Activated CD4-positive, alpha-beta T cell treated with anti-CD3 and anti-CD28 coated beads for 36 hours (primary cell): ENCODE data around the gene MAZ. TPM values are rescaled to one million over a fixed set of nuclear protein-coding genes. Genes with fewer than 3 reads are reported as not detected.

Experiments
- ATAC-seq: fragments of 200-7000 bp; cut with Tn5 transposase; one replicate; pipeline ENCODE4 v1.10.0; 2021; ENCODE audit warnings: mild to moderate bottlenecking, moderate library complexity
- CTCF ChIA-PET: fragments of 350-600 bp; sonication (Branson Sonifier 250); formaldehyde crosslinking; loops from one replicate; lab custom pipeline; 2021; ENCODE audit warnings: antibody characterized with exemption; lab: Charles Lee
- POLR2A ChIA-PET: fragments of 350-600 bp; sonication (Branson Sonifier 250); formaldehyde crosslinking; loops from one replicate; lab custom pipeline; 2021; ENCODE audit warnings: antibody characterized with exemption, inconsistent platforms; lab: Charles Lee
- DNase-seq: peaks from one replicate; pipeline ENCODE4 v3.0.0-alpha.2; 2020
- H3K27ac Mint-ChIP-seq: one replicate; pipeline ENCODE4 v1.8.0; 2021; ENCODE audit warnings: mixed read lengths
- H3K27me3 Mint-ChIP-seq: one replicate; pipeline ENCODE4 v1.8.0; 2021; ENCODE audit warnings: mixed read lengths
- H3K36me3 Mint-ChIP-seq: one replicate; pipeline ENCODE4 v1.8.0; 2021; ENCODE audit warnings: low read depth, mixed read lengths
- H3K4me1 Mint-ChIP-seq: one replicate; pipeline ENCODE4 v1.8.0; 2021; ENCODE audit warnings: mixed read lengths
- H3K4me3 Mint-ChIP-seq: one replicate; pipeline ENCODE4 v1.8.0; 2021; ENCODE audit warnings: mild to moderate bottlenecking, moderate library complexity, mixed read lengths
- H3K9me3 Mint-ChIP-seq: one replicate; pipeline ENCODE4 v1.8.0; 2021; ENCODE audit warnings: low read depth, mixed read lengths
- intact Hi-C, 2 experiments: fragments of 100-400 bp; cut with DNase I in 1 of 2; cut with micrococcal nuclease in 1 of 2; formaldehyde crosslinking; loops; one replicate each; pipeline versions ENCODE4 v1.14.2 to v1.15.1; 2022 to 2024; cut with DNase I, micrococcal nuclease
- total RNA-seq, 2 experiments: library from RNA; stranded (reverse); gene quantifications; one replicate each; pipeline ENCODE4 v1.2.3, GENCODE V29; 2021

The MAZ gene
- total RNA-seq, 2 experiments from 2014 or later = 306 to 387 TPM

GRCh38 chr16:29857133-29857760 is 50.9 kb downstream of the MAZ start:
- no peaks in the 10 kb centered on the region for H3K27me3 Mint-ChIP-seq
- no peak for DNase-seq
- ChIA-PET POLR2A (interaction anchor here (0.6 kb wide), 1 partner anchor 35 kb away, joined by 6 read pairs; no protein-coding TSS in a partner anchor), CTCF (interaction anchor here (3.5 kb wide), 1 partner anchor 9 kb away, joined by 15 read pairs; no protein-coding TSS in a partner anchor)
- no peak for ATAC-seq
- H3K4me1 Mint-ChIP-seq = peaks cover 18% of the 10 kb centered on the region
- no peak overlapping the region for H3K4me3 Mint-ChIP-seq
- H3K9me3 Mint-ChIP-seq = no peaks in the 10 kb centered on the region
- no peak overlapping the region for H3K27ac Mint-ChIP-seq
- H3K36me3 Mint-ChIP-seq = peaks cover 14% of the 10 kb centered on the region
- intact Hi-C loops = no loop called here

DNA sequence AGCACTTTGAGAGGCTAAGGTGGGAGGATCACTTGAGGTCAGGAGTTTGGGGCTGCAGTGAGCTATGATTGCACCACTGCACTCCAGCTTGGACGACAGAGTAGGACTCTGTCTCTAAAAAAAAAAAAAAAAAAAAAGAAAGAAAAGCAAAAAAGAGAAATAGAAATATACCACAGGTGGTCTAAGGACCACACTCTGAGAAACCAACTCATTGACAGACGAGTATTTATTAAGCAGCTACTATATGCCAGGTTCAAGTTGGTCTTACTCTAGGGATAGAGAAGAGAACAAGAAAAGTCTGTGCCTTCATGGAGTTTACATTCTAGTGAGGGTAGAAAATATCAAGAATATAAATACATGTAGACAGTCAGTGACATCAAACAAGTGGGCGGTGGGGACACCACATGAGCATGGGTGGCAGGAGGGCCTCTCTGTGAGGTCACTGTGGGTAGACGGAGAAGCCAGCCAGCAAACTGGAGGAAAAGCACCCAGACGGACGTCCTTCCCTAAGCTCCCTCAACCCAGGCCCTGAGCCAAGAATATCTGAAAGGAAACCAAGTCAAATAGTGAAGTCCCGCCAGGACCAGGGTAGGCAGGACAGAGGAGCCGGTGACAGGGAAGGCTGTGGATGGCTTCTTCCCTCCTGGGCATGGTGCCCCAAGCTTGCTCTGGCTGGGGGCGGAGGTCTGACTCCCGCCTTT is 52.0 kb downstream of the MAZ start:
- H3K4me3 Mint-ChIP-seq = no peak overlapping the region
- no peaks in the 10 kb centered on the region for H3K9me3 Mint-ChIP-seq
- peaks cover 16% of the 10 kb centered on the region for H3K36me3 Mint-ChIP-seq
- ChIA-PET POLR2A (no interaction called here), CTCF (interaction anchor here (0.7 to 3.5 kb wide), 3 partner anchors 10 to 16 kb away, joined by 3 to 15 read pairs (median 4); no protein-coding TSS in a partner anchor)
- intact Hi-C loops = no loop called here
- no peak for DNase-seq
- H3K27ac Mint-ChIP-seq = no peak overlapping the region
- H3K27me3 Mint-ChIP-seq = no peaks in the 10 kb centered on the region
- no peak for ATAC-seq
- H3K4me1 Mint-ChIP-seq = peaks cover 18% of the 10 kb centered on the region

DNA sequence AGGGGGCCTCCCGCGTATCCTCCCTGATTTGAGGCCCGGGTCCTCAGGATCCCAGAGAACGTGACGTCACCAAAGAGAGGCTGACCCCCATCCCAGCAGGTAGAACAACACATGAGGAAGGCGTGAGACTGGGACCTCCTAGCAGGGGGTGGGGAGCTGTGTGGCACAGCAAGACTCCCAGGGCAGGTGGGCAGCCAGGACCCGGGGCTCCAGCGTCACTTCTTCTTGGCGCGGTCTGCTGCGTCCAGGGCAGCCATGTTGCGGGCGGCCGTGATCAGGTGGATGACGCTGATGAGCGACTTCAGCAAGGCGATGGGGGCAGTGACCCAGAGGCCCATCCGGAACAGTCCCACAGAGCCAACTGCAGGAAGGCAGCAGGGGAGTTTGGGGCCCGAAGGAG is 52.6 kb downstream of the MAZ start:
- POLR2A ChIA-PET = no interaction called here
- H3K4me3 Mint-ChIP-seq = no peak overlapping the region
- H3K27ac Mint-ChIP-seq = no peak overlapping the region

DNA sequence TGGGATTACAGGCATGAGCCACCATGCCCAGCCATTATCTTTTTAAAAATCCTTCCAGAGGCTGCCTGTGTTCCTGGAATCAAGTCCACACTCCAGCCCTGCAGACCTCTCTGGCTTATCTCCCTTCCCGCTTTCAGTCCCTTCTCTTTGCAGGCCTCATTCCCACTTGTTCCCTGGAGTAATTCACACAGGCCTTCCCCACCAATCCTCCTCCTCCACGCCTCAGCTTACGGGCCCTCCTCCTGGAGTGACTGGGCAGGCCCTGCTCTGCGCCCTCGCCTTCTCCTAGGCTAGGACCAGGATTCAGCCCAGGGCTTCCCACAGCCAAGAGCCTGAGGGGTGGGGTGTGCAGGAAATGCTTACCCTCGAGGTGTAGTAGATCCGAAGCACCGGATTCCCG is 53.9 kb downstream of the MAZ start:
- H3K4me3 Mint-ChIP-seq = no peak overlapping the region
- CTCF ChIA-PET = interaction anchor here (0.8 kb wide), 1 partner anchor 182 kb away, joined by 4 read pairs; no protein-coding TSS in a partner anchor

More for the DNA sequence above, 52.6 kb downstream of the MAZ start:
- Mint-ChIP-seq H3K4me1 (peaks cover 18% of the 10 kb centered on the region), H3K27me3 (no peaks in the 10 kb centered on the region), H3K9me3 (no peaks in the 10 kb centered on the region), H3K36me3 (peaks cover 16% of the 10 kb centered on the region)
- CTCF ChIA-PET = interaction anchor here (0.7 to 3.5 kb wide), 2 partner anchors 11 to 205 kb away, joined by 3 to 15 read pairs; no protein-coding TSS in a partner anchor
- DNase-seq (no peak), ATAC-seq (no peak)
- intact Hi-C loops = no loop called here

More for the DNA sequence above, 53.9 kb downstream of the MAZ start:
- DNase-seq (no peak), ATAC-seq (no peak)
- Mint-ChIP-seq H3K36me3 (peaks cover 16% of the 10 kb centered on the region), H3K4me1 (peaks cover 18% of the 10 kb centered on the region), H3K9me3 (no peaks in the 10 kb centered on the region), H3K27me3 (no peaks in the 10 kb centered on the region), H3K27ac (no peak overlapping the region)
- intact Hi-C loops = loop anchor here in 1 of 2 experiments (10.0 kb wide), 1 partner anchor 165 kb away; the partner anchor contains the start of gene C16orf92
- POLR2A ChIA-PET = interaction anchor here (0.6 kb wide), 1 partner anchor 10 kb away, joined by 5 read pairs; no protein-coding TSS in a partner anchor

Other genes starting within 250 kb of the MAZ start
- gene SPN, start 143.3 kb upstream of the MAZ start, total RNA-seq = 100 to 1,000 TPM; 103 to 127 TPM
- 1 to 10 TPM; 5.7 to 6.8 TPM for gene QPRT, start 127.3 kb upstream of the MAZ start, total RNA-seq
- 10 to 100 TPM; 21.3 to 22.0 TPM for gene C16orf54, start 60.5 kb upstream of the MAZ start, total RNA-seq
- not detected for gene ZG16, start 28.3 kb upstream of the MAZ start, total RNA-seq
- 100 to 1,000 TPM; 153 to 168 TPM for gene KIF22, start 15.8 kb upstream of the MAZ start, total RNA-seq
- under 1 TPM; 0.64 to 0.93 TPM for gene PRRT2, start 5.7 kb downstream of the MAZ start, total RNA-seq
- 10 to 100 TPM; 20.6 to 25.6 TPM for gene PAGR1, start 9.6 kb downstream of the MAZ start, total RNA-seq
- gene MVP, start 13.9 kb downstream of the MAZ start, total RNA-seq = 100 to 1,000 TPM in 1 of 2 experiments, 10 to 100 TPM in 1; 86.2 to 101 TPM
- 10 to 100 TPM; 35.1 to 50.0 TPM for gene CDIPT, start 56.7 kb downstream of the MAZ start, total RNA-seq
- under 1 TPM; 0.27 to 0.42 TPM for gene SEZ6L2, start 93.0 kb downstream of the MAZ start, total RNA-seq
- 1 to 10 TPM; 2.7 to 3.2 TPM for gene ASPHD1, start 94.0 kb downstream of the MAZ start, total RNA-seq
- 10 to 100 TPM; 30.4 to 33.4 TPM for gene KCTD13, start 119.7 kb downstream of the MAZ start, total RNA-seq
- 10 to 100 TPM; 34.6 to 42.5 TPM for gene TMEM219, start 155.6 kb downstream of the MAZ start, total RNA-seq
- 10 to 100 TPM; 24.1 to 24.4 TPM for gene TAOK2, start 167.3 kb downstream of the MAZ start, total RNA-seq
- 10 to 100 TPM; 25.1 to 36.8 TPM for gene HIRIP3, start 189.1 kb downstream of the MAZ start, total RNA-seq
- 100 to 1,000 TPM in 1 of 2 experiments, 10 to 100 TPM in 1; 80.1 to 106 TPM for gene INO80E, start 189.7 kb downstream of the MAZ start, total RNA-seq
- 1 to 10 TPM in 1 of 2 experiments, under 1 TPM in 1; 0.69 to 1.3 TPM for gene DOC2A, start 204.5 kb downstream of the MAZ start, total RNA-seq
- not detected for gene C16orf92, start 216.7 kb downstream of the MAZ start, total RNA-seq
- gene TLCD3B, start 224.7 kb downstream of the MAZ start, total RNA-seq = 1 to 10 TPM; 3.7 to 4.0 TPM